Measurements from ENCODE around the gene AMZ1. TPM values are rescaled to one million over a fixed set of nuclear protein-coding genes. Genes with fewer than 3 reads are reported as not detected.

AMZ1 gene
- total RNA-seq, 1 donor from 2014 or later, result 9.1 TPM

DNA sequence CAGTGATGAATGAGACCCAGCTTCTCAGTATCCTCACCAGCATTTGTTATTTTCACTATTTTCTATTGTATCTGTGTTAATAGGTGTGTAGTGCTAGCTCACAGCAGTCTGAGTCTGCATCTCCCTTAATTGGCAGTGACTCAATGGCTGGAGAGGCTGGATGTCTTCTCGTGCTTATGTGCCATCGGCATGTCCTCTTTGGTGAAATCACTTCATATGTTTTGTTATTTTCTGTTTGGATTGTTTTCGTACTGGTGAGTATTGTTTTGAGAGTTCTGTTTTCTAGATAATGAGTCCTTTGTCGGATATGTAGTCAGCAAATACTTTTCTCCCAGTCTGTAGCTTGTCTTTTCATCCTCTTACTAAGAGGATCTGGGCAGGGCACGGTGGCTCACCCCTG, 66.1 kb downstream of the AMZ1 start:
- Mint-ChIP-seq H3K27ac (ENCODE audit: unreplicated experiment) (no peak overlapping the region), H3K27me3 (ENCODE audit: low read depth) (no peaks in the 10 kb centered on the region)
- DNase-seq (ENCODE audit: low spot score), result no peak

DNA sequence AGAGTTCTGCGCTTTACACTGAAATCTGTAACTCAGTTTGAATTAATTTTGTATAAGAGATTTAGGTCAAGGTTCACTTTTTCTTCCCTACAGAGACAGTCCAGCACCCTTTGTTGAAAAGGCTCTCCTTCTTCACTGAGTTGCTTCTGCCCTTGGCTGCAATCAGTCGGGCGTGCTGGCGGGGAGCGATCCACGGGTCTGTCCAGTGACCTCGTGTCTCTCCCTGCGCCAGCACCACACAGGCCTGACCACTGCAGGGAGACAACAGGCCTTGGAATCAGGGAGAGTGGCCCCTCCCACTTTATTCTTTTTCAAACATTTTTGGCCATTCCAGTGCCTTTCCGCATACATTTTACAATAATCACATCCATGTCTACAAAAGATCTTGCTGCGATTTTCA, 66.9 kb downstream of the AMZ1 start:
- peaks cover 6% of the 10 kb centered on the region for H3K9me3 Mint-ChIP-seq (ENCODE audit: low read depth)
- H3K27me3 Mint-ChIP-seq (ENCODE audit: low read depth), result no peaks in the 10 kb centered on the region
- H3K4me1 Mint-ChIP-seq (ENCODE audit: low read depth), result peaks cover 81% of the 10 kb centered on the region
- H3K27ac Mint-ChIP-seq (ENCODE audit: unreplicated experiment), result no peak overlapping the region
- TF ChIP-seq, protein P1, sequence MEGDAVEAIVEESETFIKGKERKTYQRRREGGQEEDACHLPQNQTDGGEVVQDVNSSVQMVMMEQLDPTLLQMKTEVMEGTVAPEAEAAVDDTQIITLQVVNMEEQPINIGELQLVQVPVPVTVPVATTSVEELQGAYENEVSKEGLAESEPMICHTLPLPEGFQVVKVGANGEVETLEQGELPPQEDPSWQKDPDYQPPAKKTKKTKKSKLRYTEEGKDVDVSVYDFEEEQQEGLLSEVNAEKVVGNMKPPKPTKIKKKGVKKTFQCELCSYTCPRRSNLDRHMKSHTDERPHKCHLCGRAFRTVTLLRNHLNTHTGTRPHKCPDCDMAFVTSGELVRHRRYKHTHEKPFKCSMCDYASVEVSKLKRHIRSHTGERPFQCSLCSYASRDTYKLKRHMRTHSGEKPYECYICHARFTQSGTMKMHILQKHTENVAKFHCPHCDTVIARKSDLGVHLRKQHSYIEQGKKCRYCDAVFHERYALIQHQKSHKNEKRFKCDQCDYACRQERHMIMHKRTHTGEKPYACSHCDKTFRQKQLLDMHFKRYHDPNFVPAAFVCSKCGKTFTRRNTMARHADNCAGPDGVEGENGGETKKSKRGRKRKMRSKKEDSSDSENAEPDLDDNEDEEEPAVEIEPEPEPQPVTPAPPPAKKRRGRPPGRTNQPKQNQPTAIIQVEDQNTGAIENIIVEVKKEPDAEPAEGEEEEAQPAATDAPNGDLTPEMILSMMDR (IDR thresholded peaks at IDR 0.05), result no peak
- H3K36me3 Mint-ChIP-seq (ENCODE audit: low read depth), result peaks cover 10% of the 10 kb centered on the region
- no peak overlapping the region for H3K4me3 Mint-ChIP-seq (ENCODE audit: unreplicated experiment)
- DNase-seq (ENCODE audit: low spot score), result no peak

More for the DNA sequence above, 66.1 kb downstream of the AMZ1 start:
- TF ChIP-seq, protein P1 (IDR thresholded peaks at IDR 0.05), result no peak
- peaks cover 6% of the 10 kb centered on the region for H3K9me3 Mint-ChIP-seq (ENCODE audit: low read depth)
- peaks cover 10% of the 10 kb centered on the region for H3K36me3 Mint-ChIP-seq (ENCODE audit: low read depth)
- peaks cover 78% of the 10 kb centered on the region for H3K4me1 Mint-ChIP-seq (ENCODE audit: low read depth)
- H3K4me3 Mint-ChIP-seq (ENCODE audit: unreplicated experiment), result no peak overlapping the region

DNA sequence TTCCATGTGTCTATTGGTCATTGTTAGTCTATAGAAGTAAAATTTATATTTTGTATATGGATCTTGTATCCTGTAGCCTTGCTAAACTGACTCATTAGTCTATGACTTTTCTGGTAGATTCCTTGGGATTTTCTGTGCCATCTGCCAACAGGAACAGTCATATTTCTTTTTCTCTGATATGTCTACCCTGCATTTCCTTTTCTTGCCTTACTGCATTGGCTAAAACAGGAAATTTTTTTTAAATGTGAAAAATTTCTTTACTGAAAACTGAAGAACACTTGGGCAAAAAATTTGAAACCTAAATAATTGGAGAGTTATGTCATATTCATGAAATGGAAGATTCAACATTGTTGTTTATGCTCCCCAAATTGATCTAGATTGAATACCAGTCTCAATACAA, 67.5 kb downstream of the AMZ1 start:
- H3K9me3 Mint-ChIP-seq (ENCODE audit: low read depth), result peaks cover 6% of the 10 kb centered on the region
- no peaks in the 10 kb centered on the region for H3K27me3 Mint-ChIP-seq (ENCODE audit: low read depth)
- peaks cover 81% of the 10 kb centered on the region for H3K4me1 Mint-ChIP-seq (ENCODE audit: low read depth)
- no peak for DNase-seq (ENCODE audit: low spot score)
- TF ChIP-seq, protein P1 (IDR thresholded peaks at IDR 0.05), result no peak
- H3K27ac Mint-ChIP-seq (ENCODE audit: unreplicated experiment), result peak overlapping the region; percentile 97
- H3K4me3 Mint-ChIP-seq (ENCODE audit: unreplicated experiment), result no peak overlapping the region
- H3K36me3 Mint-ChIP-seq (ENCODE audit: low read depth), result peaks cover 10% of the 10 kb centered on the region

DNA sequence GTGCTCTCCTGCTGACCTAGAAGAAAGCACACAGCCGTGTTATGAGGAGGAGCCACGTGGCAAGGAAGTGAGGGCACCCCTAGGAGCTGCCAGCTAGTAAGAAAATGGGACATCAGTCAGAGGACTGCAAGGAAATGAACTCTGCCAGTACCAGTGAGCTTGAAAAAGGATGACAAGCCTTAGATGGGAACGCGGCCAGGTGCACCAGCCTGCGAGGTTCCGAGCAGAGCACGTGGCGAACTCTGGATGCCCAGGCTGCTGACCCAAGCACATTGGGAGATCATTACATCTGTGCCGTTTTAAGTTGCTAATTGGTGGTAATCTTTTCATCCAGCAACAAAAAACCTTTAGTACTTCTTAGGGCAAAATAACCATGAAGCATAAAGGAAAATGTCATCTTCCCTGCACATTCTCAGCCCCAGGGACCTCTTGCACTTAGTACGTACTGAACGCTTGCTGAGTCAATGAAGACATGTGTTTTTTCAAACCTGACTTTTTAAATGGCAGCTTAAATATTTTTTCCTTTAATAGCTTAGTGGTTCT, 69.4 kb downstream of the AMZ1 start:
- Mint-ChIP-seq H3K4me1 (ENCODE audit: low read depth) (peaks cover 81% of the 10 kb centered on the region), H3K27me3 (ENCODE audit: low read depth) (no peaks in the 10 kb centered on the region), H3K4me3 (ENCODE audit: unreplicated experiment) (peak overlapping the region; percentile 49), H3K9me3 (ENCODE audit: low read depth) (peaks cover 6% of the 10 kb centered on the region), H3K36me3 (ENCODE audit: low read depth) (peaks cover 12% of the 10 kb centered on the region), H3K27ac (ENCODE audit: unreplicated experiment) (peak overlapping the region; percentile 97)
- DNase-seq (ENCODE audit: low spot score), result no peak
- TF ChIP-seq, protein P1 (IDR thresholded peaks at IDR 0.05), result no peak

DNA sequence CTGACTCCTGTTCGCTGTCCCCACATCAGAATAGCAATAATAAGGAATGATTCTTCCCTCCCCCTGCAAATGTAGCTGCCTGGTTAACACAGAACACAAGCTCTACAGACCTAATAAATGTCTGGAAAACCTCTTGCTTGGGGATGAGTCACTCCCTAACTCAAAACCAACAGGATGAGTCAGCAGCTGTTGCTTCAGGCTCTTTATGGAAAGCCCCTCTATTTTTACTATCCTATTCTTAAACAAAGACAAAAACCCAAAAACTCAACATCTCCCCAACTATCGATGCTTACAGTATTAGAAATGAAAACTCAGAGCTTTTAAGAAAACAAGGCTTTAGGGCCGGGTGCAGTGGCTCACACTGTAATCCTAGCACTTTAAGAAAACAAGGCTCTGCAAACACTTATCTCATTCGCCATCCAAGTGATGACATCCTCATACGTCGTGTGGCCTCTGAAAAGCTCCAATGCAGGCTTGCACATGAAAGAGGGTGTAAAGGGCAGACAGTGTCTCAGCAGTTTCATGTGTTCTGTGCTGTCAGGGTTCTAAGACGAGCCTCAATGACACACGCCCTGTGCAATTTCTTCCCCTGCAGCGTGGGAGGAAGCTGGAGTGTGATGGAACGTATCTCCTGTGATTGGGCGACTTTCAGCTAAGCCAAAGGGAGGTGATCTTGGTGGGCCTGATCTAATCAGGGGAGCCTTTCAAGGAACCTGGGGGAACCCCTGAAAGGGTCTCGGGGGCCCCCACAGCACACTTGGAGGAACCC, 70.1 kb downstream of the AMZ1 start:
- Mint-ChIP-seq H3K36me3 (ENCODE audit: low read depth) (peaks cover 12% of the 10 kb centered on the region), H3K27me3 (ENCODE audit: low read depth) (no peaks in the 10 kb centered on the region), H3K27ac (ENCODE audit: unreplicated experiment) (peak overlapping the region; percentile 97), H3K4me3 (ENCODE audit: unreplicated experiment) (peak overlapping the region; percentile 49), H3K4me1 (ENCODE audit: low read depth) (peaks cover 86% of the 10 kb centered on the region), H3K9me3 (ENCODE audit: low read depth) (peaks cover 6% of the 10 kb centered on the region)
- DNase-seq (ENCODE audit: low spot score), result no peak
- TF ChIP-seq, protein P1 (IDR thresholded peaks at IDR 0.05), result no peak
